ENCODE measurements around the gene PZP. TPM values are rescaled to one million over a fixed set of nuclear protein-coding genes. Genes with fewer than 3 reads are reported as not detected.

The PZP gene
- total RNA-seq, 1 donor from 2014 or later, result 0.36 TPM

DNA sequence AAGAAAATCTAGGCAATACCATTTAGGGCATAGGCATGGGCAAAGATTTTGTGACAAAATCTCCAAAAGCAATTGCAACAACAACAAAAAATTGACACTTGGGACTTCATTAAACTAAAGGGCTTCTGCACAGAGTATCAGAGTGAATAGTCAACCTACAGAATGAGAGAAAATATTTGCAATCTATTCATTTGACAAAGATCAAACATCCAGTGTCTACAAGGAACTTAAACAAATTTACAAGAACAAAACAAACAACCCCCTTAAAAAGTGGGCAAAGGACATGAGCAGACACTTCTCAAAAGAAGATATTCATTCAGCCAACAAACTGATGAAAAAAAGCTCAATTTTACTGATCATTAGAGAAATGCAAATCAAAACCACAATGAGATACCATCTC is 44.1 kb upstream of the PZP start:
- Histone ChIP-seq H3K36me3 (no peaks in the 10 kb centered on the region), H3K27me3 (ENCODE audit: low read depth) (no peaks in the 10 kb centered on the region), H3K4me1 (no peaks in the 10 kb centered on the region), H3K9me3 (replicated peaks) (peaks cover 7% of the 10 kb centered on the region), H3K27ac (replicated peaks) (no peak overlapping the region), H3K4me3 (no peak overlapping the region)
- intact Hi-C loops (cut with micrococcal nuclease), result no loop called here
- no peak for TF ChIP-seq CTCF (IDR thresholded peaks at IDR 0.05; ENCODE audit: borderline replicate concordance)
- DNase-seq, result no peak

- intact Hi-C loops (cut with micrococcal nuclease), result no loop called here
- no peak for TF ChIP-seq CTCF (IDR thresholded peaks at IDR 0.05; ENCODE audit: borderline replicate concordance)
- Histone ChIP-seq H3K27ac (replicated peaks) (no peak overlapping the region), H3K36me3 (no peaks in the 10 kb centered on the region), H3K27me3 (ENCODE audit: low read depth) (no peaks in the 10 kb centered on the region), H3K9me3 (replicated peaks) (peaks cover 7% of the 10 kb centered on the region), H3K4me3 (no peak overlapping the region), H3K4me1 (no peaks in the 10 kb centered on the region)
- DNase-seq, result no peak
These were observed 40.2 kb upstream of the PZP start for GRCh38 chr12:9248435-9248834.

DNA sequence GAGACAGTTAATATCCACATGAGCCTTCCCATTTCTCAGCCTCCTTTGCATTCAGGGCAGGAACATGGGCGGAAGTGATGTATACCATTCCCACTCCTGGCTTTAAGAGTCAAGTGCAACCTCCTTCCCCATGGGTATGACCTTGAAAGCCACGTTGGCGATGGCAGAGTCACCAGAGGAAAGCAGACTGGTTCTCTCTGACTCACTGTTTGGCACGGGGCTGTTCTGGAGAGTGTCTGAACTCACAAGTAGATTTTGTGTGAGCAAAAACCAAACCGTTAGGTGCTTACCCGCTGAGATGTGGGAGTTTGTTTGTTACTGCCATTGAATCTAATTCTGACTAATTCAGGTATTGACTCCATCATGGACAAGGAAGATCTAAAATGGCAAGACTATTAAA is 36.7 kb upstream of the PZP start:
- DNase-seq, result no peak
- no peaks in the 10 kb centered on the region for H3K36me3 ChIP-seq
- intact Hi-C loops (cut with micrococcal nuclease), result no loop called here
- no peak overlapping the region for H3K4me3 ChIP-seq
- no peaks in the 10 kb centered on the region for H3K9me3 ChIP-seq (replicated peaks)
- no peaks in the 10 kb centered on the region for H3K27me3 ChIP-seq (ENCODE audit: low read depth)
- peak overlapping the region; percentile 21 for H3K27ac ChIP-seq (replicated peaks)
- H3K4me1 ChIP-seq, result no peaks in the 10 kb centered on the region
- no peak for TF ChIP-seq CTCF (IDR thresholded peaks at IDR 0.05; ENCODE audit: borderline replicate concordance)

DNA sequence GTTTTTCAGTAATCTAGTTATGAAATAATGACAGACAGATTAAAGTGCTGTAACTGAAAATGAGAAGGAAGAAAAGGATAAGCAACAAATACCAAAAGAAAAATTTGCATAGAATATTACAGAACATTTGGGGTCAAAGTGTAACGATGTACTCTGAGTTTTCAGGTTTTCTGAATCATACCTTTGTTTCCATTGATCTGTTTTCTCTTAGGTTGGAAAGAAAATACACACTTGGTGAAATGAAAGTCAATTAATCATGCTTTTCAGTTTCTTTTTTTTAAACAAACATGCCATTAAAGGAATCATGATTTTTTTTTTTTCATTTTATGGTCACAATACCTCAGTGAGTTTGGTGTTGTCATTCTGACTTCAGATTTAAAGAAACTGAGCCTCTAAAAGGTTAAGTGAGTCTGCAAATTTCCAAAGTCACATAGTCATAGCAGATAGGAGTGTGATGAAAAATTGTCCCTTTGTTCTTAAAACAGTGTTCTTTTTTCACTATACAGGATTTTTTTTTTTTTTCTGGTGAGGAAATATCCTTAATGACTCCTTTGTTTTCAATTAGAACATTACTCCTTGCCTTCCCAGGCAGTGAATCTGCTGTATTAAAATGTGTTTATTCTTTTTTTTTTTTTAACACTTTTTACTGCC is 35.9 kb upstream of the PZP start:
- Histone ChIP-seq H3K4me3 (no peak overlapping the region), H3K9me3 (replicated peaks) (no peaks in the 10 kb centered on the region), H3K27ac (replicated peaks) (peak overlapping the region; percentile 21), H3K4me1 (no peaks in the 10 kb centered on the region), H3K27me3 (ENCODE audit: low read depth) (no peaks in the 10 kb centered on the region), H3K36me3 (no peaks in the 10 kb centered on the region)
- DNase-seq, result no peak
- intact Hi-C loops (cut with micrococcal nuclease), result no loop called here
- no peak for TF ChIP-seq CTCF (IDR thresholded peaks at IDR 0.05; ENCODE audit: borderline replicate concordance)

DNA sequence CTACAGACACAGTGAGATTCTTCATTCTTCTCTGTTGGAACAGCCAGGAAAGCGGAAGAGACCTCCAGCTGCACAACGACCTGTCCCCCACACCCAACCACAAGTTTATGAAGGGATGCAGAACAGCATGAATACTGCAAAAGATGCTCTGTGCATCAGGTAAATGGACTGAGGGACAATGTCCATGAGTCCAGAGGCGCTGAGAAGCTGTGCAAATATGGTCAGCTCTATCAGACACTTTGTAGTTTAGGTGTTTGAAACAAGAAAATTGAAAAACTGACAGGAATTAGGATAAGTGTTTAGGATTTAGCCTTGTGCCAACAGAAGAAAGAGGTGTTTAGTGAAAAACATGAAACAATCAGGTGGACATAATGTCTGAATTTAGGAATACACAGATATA is 33.1 kb upstream of the PZP start:
- Histone ChIP-seq H3K36me3 (no peaks in the 10 kb centered on the region), H3K27me3 (ENCODE audit: low read depth) (no peaks in the 10 kb centered on the region), H3K27ac (replicated peaks) (peak overlapping the region; percentile 79), H3K9me3 (replicated peaks) (no peaks in the 10 kb centered on the region), H3K4me1 (peaks cover 6% of the 10 kb centered on the region), H3K4me3 (peak overlapping the region; percentile 61)
- TF ChIP-seq CTCF (IDR thresholded peaks at IDR 0.05; ENCODE audit: borderline replicate concordance), result no peak
- intact Hi-C loops (cut with micrococcal nuclease), result no loop called here
- no peak for DNase-seq
